WTC11 (cell line): ENCODE results near the gene NOTUM. TPM values are rescaled to one million over a fixed set of nuclear protein-coding genes. Genes with fewer than 3 reads are reported as not detected.
A peak's percentile ranks its signal among the peaks of the same experiment; 100 is the strongest.

Experiments used
- ATAC-seq: fragments of 200-7000 bp; cut with Tn5 transposase; 2 replicates; pipeline ENCODE4 v1.10.0; 2021; ENCODE audit warnings: mild to moderate bottlenecking, moderate library complexity
- CTCF ChIA-PET: fragments of 300-600 bp; sonication (Branson Sonifier 250); formaldehyde crosslinking; loops from one replicate; lab custom pipeline; 2021; ENCODE audit warnings: antibody characterized with exemption; lab: Charles Lee
- POLR2A ChIA-PET: fragments of 350-600 bp; sonication (Branson Sonifier 250); formaldehyde crosslinking; loops from one replicate; lab custom pipeline; 2021; ENCODE audit warnings: antibody characterized with exemption; lab: Charles Lee
- DNase-seq: peaks from one replicate; pipeline ENCODE4 v3.0.0; 2021; ENCODE audit warnings: low spot score
- H3K27ac Mint-ChIP-seq: 2 replicates; pipeline ENCODE4 v1.8.0; 2021; ENCODE audit warnings: mixed read lengths
- H3K27me3 Mint-ChIP-seq: 2 replicates; pipeline ENCODE4 v1.8.0; 2021; ENCODE audit warnings: low read depth, mild to moderate bottlenecking, moderate library complexity, mixed read lengths
- H3K36me3 Mint-ChIP-seq: 2 replicates; pipeline ENCODE4 v1.8.0; 2021; ENCODE audit warnings: mixed read lengths
- H3K4me1 Mint-ChIP-seq: 2 replicates; pipeline ENCODE4 v1.8.0; 2022; ENCODE audit warnings: mixed read lengths
- H3K4me3 Mint-ChIP-seq: 2 replicates; pipeline ENCODE4 v1.8.0; 2021; ENCODE audit warnings: mild to moderate bottlenecking, moderate library complexity, mixed read lengths
- H3K9me3 Mint-ChIP-seq: 2 replicates; pipeline ENCODE4 v1.8.0; 2021; ENCODE audit warnings: mixed read lengths
- ATF2 ChIP-seq: sonication (generic); formaldehyde crosslinking; IDR thresholded peaks from 2 replicates; pipeline ENCODE4 v1.8.1; 2022; ENCODE audit warnings: low read depth, missing genetic modification reagents, borderline replicate concordance
- CREM ChIP-seq: sonication (generic); formaldehyde crosslinking; IDR thresholded peaks from 2 replicates; pipeline ENCODE4 v1.8.1; 2022; ENCODE audit warnings: mild to moderate bottlenecking, missing genetic modification reagents, moderate library complexity
- E2F4 ChIP-seq: sonication (generic); formaldehyde crosslinking; IDR thresholded peaks from 2 replicates; pipeline ENCODE4 v1.8.1; 2022; ENCODE audit warnings: low read depth, mild to moderate bottlenecking, moderate library complexity, missing genetic modification reagents, borderline replicate concordance
- ETV6 ChIP-seq: sonication (generic); formaldehyde crosslinking; IDR thresholded peaks from 2 replicates; pipeline ENCODE4 v1.8.1; 2022; ENCODE audit warnings: mild to moderate bottlenecking, missing genetic modification reagents
- FOXK1 ChIP-seq: sonication (generic); formaldehyde crosslinking; IDR thresholded peaks from 2 replicates; pipeline ENCODE4 v1.8.0; 2022; ENCODE audit warnings: mild to moderate bottlenecking, moderate library complexity, missing genetic modification reagents
- KAT7 ChIP-seq: sonication (generic); formaldehyde crosslinking; IDR thresholded peaks from 2 replicates; pipeline ENCODE4 v1.8.1; 2023; ENCODE audit warnings: missing genetic modification reagents, mild to moderate bottlenecking, borderline replicate concordance
- NR1H2 ChIP-seq: sonication (generic); formaldehyde crosslinking; IDR thresholded peaks from 2 replicates; pipeline ENCODE4 v1.9.0; 2021; ENCODE audit warnings: mild to moderate bottlenecking, moderate library complexity, missing genetic modification reagents
- SOX15 ChIP-seq: fragments of 250-450 bp; sonication (Bioruptor Pico); IDR thresholded peaks from 2 replicates; pipeline ENCODE4 v1.9.0; 2021; ENCODE audit warnings: mild to moderate bottlenecking
- SP1 ChIP-seq: sonication (generic); formaldehyde crosslinking; conservative IDR thresholded peaks from 2 replicates; pipeline ENCODE4 v1.8.1; 2022; ENCODE audit warnings: missing genetic modification reagents
- TCF7 ChIP-seq: sonication (generic); formaldehyde crosslinking; IDR thresholded peaks from 2 replicates; pipeline ENCODE4 v1.8.0; 2022; ENCODE audit warnings: mild to moderate bottlenecking, low read depth, missing genetic modification reagents, moderate library complexity
- TEAD1 ChIP-seq: sonication (generic); formaldehyde crosslinking; IDR thresholded peaks from 2 replicates; pipeline ENCODE4 v1.8.0; 2022; ENCODE audit warnings: mild to moderate bottlenecking, missing genetic modification reagents
- USF2 ChIP-seq: sonication (generic); formaldehyde crosslinking; IDR thresholded peaks from 2 replicates; pipeline ENCODE4 v1.8.1; 2023; ENCODE audit warnings: mild to moderate bottlenecking, missing genetic modification reagents, moderate library complexity
- ZMAT4 ChIP-seq: fragments of 250-450 bp; sonication (Bioruptor Pico); IDR thresholded peaks from 2 replicates; pipeline ENCODE4 v1.9.0; 2021; ENCODE audit warnings: mild to moderate bottlenecking
- ZNF232 ChIP-seq: sonication (generic); formaldehyde crosslinking; IDR thresholded peaks from 2 replicates; pipeline ENCODE4 v1.8.0; 2022; ENCODE audit warnings: mild to moderate bottlenecking, missing genetic modification reagents
- ZNF263 ChIP-seq: sonication (generic); formaldehyde crosslinking; IDR thresholded peaks from 2 replicates; pipeline ENCODE4 v1.8.1; 2022; ENCODE audit warnings: low read depth, mild to moderate bottlenecking, moderate library complexity, missing genetic modification reagents
- ZNF317 ChIP-seq: sonication (generic); formaldehyde crosslinking; IDR thresholded peaks from 2 replicates; pipeline ENCODE4 v1.8.1; 2023; ENCODE audit warnings: low read depth, mild to moderate bottlenecking, moderate library complexity, missing genetic modification reagents, borderline replicate concordance
- ZNF423 ChIP-seq: fragments of 250-450 bp; sonication (Bioruptor Pico); IDR thresholded peaks from 2 replicates; pipeline ENCODE4 v2.1.2; 2022; ENCODE audit warnings: mild to moderate bottlenecking, moderate library complexity
- ZNF512 ChIP-seq: sonication (generic); formaldehyde crosslinking; IDR thresholded peaks from 2 replicates; pipeline ENCODE4 v1.8.1; 2022; ENCODE audit warnings: missing genetic modification reagents, borderline replicate concordance
- total RNA-seq: library from RNA; stranded (reverse); gene quantifications from 3 replicates; pipeline ENCODE4 v1.2.3, GENCODE V29; 2021
- TF ChIP-seq, protein P1 (sequence below): sonication (generic); formaldehyde crosslinking; IDR thresholded peaks from 2 replicates; pipeline ENCODE4 v1.8.0; 2023; ENCODE audit warnings: missing genetic modification reagents
- TF ChIP-seq, protein P2 (sequence below): sonication (generic); formaldehyde crosslinking; IDR thresholded peaks from 2 replicates; pipeline ENCODE4 v1.8.1; 2023; ENCODE audit warnings: mild to moderate bottlenecking, missing genetic modification reagents
- TF ChIP-seq, protein P3 (sequence below): fragments of 250-450 bp; sonication (Bioruptor Pico); IDR thresholded peaks from 2 replicates; pipeline ENCODE4 v1.9.0; 2021; ENCODE audit warnings: moderate library complexity, mild to moderate bottlenecking, inconsistent platforms, borderline replicate concordance

The NOTUM gene
- total RNA-seq, 1 experiment from 2014 or later, result 1.7 TPM

DNA sequence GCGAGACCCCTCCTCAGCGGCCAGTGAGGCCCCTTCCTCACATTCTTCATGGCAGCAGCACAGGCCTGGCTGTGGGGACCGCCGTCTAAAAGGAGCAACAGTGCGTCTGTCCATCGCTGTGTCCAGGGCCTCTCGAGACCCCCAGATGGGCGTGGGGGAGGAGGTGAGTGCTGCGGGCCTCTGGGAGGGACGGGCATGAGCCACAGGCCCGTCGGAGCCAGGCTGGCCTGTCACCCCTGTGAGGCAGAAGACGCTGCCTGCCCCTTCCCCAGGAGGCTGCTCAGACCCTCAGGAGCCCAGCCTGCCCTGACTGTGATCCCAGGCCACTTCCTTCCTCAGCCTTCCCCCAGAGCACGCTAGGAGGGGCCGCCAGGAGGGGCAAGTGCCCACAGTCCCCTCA lies 21.8 kb downstream of the NOTUM start:
- ATAC-seq (no peak), DNase-seq (no peak)
- Mint-ChIP-seq H3K9me3 (no peaks in the 10 kb centered on the region), H3K4me3 (no peak overlapping the region), H3K27ac (no peak overlapping the region), H3K36me3 (peaks cover 5% of the 10 kb centered on the region; the same call in 1 of the 2 replicates), H3K27me3 (peaks cover 23% of the 10 kb centered on the region), H3K4me1 (peaks cover 22% of the 10 kb centered on the region)
- ChIA-PET CTCF (interaction anchor here (3.2 kb wide), 1 partner anchor 20 kb away, joined by 16 read pairs; no protein-coding TSS in a partner anchor), POLR2A (no interaction called here)
- TF ChIP-seq TCF7 (no peak), ZNF423 (CRISPR knock-in tag) (no peak), ZNF232 (no peak), KAT7 (CRISPR knock-in tag) (no peak), TEAD1 (CRISPR knock-in tag) (no peak), SP1 (no peak), ZNF263 (CRISPR knock-in tag) (no peak), ATF2 (CRISPR knock-in tag) (no peak), ZMAT4 (CRISPR knock-in tag) (no peak), CREM (CRISPR knock-in tag) (no peak)
- TF ChIP-seq, protein P1, sequence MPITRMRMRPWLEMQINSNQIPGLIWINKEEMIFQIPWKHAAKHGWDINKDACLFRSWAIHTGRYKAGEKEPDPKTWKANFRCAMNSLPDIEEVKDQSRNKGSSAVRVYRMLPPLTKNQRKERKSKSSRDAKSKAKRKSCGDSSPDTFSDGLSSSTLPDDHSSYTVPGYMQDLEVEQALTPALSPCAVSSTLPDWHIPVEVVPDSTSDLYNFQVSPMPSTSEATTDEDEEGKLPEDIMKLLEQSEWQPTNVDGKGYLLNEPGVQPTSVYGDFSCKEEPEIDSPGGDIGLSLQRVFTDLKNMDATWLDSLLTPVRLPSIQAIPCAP (CRISPR knock-in tag), result no peak
- TF ChIP-seq, protein P2, sequence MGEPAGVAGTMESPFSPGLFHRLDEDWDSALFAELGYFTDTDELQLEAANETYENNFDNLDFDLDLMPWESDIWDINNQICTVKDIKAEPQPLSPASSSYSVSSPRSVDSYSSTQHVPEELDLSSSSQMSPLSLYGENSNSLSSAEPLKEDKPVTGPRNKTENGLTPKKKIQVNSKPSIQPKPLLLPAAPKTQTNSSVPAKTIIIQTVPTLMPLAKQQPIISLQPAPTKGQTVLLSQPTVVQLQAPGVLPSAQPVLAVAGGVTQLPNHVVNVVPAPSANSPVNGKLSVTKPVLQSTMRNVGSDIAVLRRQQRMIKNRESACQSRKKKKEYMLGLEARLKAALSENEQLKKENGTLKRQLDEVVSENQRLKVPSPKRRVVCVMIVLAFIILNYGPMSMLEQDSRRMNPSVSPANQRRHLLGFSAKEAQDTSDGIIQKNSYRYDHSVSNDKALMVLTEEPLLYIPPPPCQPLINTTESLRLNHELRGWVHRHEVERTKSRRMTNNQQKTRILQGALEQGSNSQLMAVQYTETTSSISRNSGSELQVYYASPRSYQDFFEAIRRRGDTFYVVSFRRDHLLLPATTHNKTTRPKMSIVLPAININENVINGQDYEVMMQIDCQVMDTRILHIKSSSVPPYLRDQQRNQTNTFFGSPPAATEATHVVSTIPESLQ, result no peak
- TF ChIP-seq, protein P3, sequence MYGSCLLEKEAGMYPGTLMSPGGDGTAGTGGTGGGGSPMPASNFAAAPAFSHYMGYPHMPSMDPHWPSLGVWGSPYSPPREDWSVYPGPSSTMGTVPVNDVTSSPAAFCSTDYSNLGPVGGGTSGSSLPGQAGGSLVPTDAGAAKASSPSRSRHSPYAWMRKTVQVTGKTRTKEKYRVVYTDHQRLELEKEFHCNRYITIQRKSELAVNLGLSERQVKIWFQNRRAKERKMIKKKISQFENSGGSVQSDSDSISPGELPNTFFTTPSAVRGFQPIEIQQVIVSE (CRISPR knock-in tag), result no peak

GRCh38 chr17:81935709-81936084 lies 25.3 kb downstream of the NOTUM start:
- POLR2A ChIA-PET, result no interaction called here

GRCh38 chr17:81934850-81935708 lies 25.9 kb downstream of the NOTUM start:
- ATAC-seq (no peak), DNase-seq (no peak)
- no peak overlapping the region for H3K27ac Mint-ChIP-seq
- H3K27me3 Mint-ChIP-seq, result peaks cover 5% of the 10 kb centered on the region
- ChIA-PET CTCF (interaction anchor here (0.7 to 1.4 kb wide), 2 partner anchors 85 to 96 kb away, joined by 5 read pairs; partner anchors contain the start of gene RAC3), POLR2A (interaction anchor here (1.0 kb wide), 1 partner anchor 143 kb away, joined by 3 read pairs; no protein-coding TSS in a partner anchor)
- peak overlapping the region; percentile 88 for H3K4me3 Mint-ChIP-seq
- H3K9me3 Mint-ChIP-seq, result no peaks in the 10 kb centered on the region
- peaks cover 15% of the 10 kb centered on the region; the same call in 1 of the 2 replicates for H3K4me1 Mint-ChIP-seq
- H3K36me3 Mint-ChIP-seq, result peaks cover 10% of the 10 kb centered on the region; the same call in 1 of the 2 replicates
- TF ChIP-seq ZNF512 (CRISPR knock-in tag), result no peak
- TF ChIP-seq ZNF317 (CRISPR knock-in tag), result no peak
- no peak for TF ChIP-seq FOXK1 (CRISPR knock-in tag)
- TF ChIP-seq USF2 (CRISPR knock-in tag), result no peak
- TF ChIP-seq, protein P1 (CRISPR knock-in tag), result no peak
- TF ChIP-seq E2F4 (CRISPR knock-in tag), result no peak
- TF ChIP-seq NR1H2, result no peak

More at GRCh38 chr17:81935709-81936084, 25.3 kb downstream of the NOTUM start:
- ATAC-seq, result no peak
- DNase-seq, result no peak
- Mint-ChIP-seq H3K27me3 (peaks cover 6% of the 10 kb centered on the region), H3K4me3 (peak overlapping the region; percentile 88), H3K4me1 (peaks cover 15% of the 10 kb centered on the region; the same call in 1 of the 2 replicates), H3K9me3 (no peaks in the 10 kb centered on the region), H3K27ac (no peak overlapping the region), H3K36me3 (peaks cover 10% of the 10 kb centered on the region; the same call in 1 of the 2 replicates)
- TF ChIP-seq SOX15 (CRISPR knock-in tag) (no peak), ETV6 (CRISPR knock-in tag) (no peak)
- CTCF ChIA-PET, result interaction anchor here (1.3 to 2.1 kb wide), 3 partner anchors 8 to 95 kb away, joined by 3 to 8 read pairs (median 5); partner anchors contain the start of genes MAFG and RAC3
